H9 (cell line): ENCODE results near the gene PHACTR1. TPM values are rescaled to one million over a fixed set of nuclear protein-coding genes. Genes with fewer than 3 reads are reported as not detected.

Source experiments
- DNase-seq: peaks from one replicate; pipeline ENCODE4 v3.0.0-alpha.2; 2017
- H2AFZ ChIP-seq: one replicate; pipeline ENCODE4 v1.6.1; 2013; ENCODE audit warnings: mild to moderate bottlenecking, low read length, control low read depth, moderate library complexity
- H2AK5ac ChIP-seq: 2 replicates; pipeline ENCODE4 v1.6.1; 2013; ENCODE audit warnings: low read length, control low read depth, mixed read lengths; ENCODE audit not compliant: insufficient read length
- H2BK120ac ChIP-seq: one replicate; pipeline ENCODE4 v1.6.1; 2013; ENCODE audit warnings: low read depth, mild to moderate bottlenecking, low read length, control low read depth, inconsistent platforms; ENCODE audit not compliant: poor library complexity, severe bottlenecking
- H2BK12ac ChIP-seq: 2 replicates; pipeline ENCODE4 v1.6.1; 2013; ENCODE audit warnings: low read length, control low read depth, mixed read lengths, low read depth; ENCODE audit not compliant: insufficient read length
- H2BK15ac ChIP-seq: 2 replicates; pipeline ENCODE4 v1.6.1; 2013; ENCODE audit warnings: low read depth, low read length, control low read depth
- H2BK20ac ChIP-seq: one replicate; pipeline ENCODE4 v1.6.1; 2013; ENCODE audit warnings: low read depth, mild to moderate bottlenecking, low read length, control low read depth, inconsistent platforms; ENCODE audit not compliant: poor library complexity, severe bottlenecking
- H2BK5ac ChIP-seq: 2 replicates; pipeline ENCODE4 v1.6.1; 2013; ENCODE audit warnings: low read length, control low read depth, mixed read lengths; ENCODE audit not compliant: insufficient read length
- H3K14ac ChIP-seq: 2 replicates; pipeline ENCODE4 v1.6.1; 2013; ENCODE audit warnings: low read length, control low read depth; ENCODE audit not compliant: insufficient read depth
- H3K18ac ChIP-seq: 2 replicates; pipeline ENCODE4 v1.6.1; 2013; ENCODE audit warnings: low read depth, mild to moderate bottlenecking, mixed read lengths, low read length, control low read depth; ENCODE audit not compliant: insufficient read length
- H3K23ac ChIP-seq: 2 replicates; pipeline ENCODE4 v1.6.1; 2013; ENCODE audit warnings: low read length, control low read depth, mixed read lengths, low read depth; ENCODE audit not compliant: insufficient read length
- H3K23me2 ChIP-seq: 2 replicates; pipeline ENCODE4 v1.6.1; 2013; ENCODE audit warnings: low read depth, mild to moderate bottlenecking, mixed read lengths, low read length, control low read depth; ENCODE audit not compliant: insufficient read length, poor library complexity, severe bottlenecking
- H3K27ac ChIP-seq: 2 replicates; pipeline ENCODE4 v1.5.1; 2013; ENCODE audit warnings: low read length, control low read depth, mixed read lengths, low read depth; ENCODE audit not compliant: insufficient read length
- H3K27me3 ChIP-seq: 2 replicates; pipeline ENCODE4 v1.6.1; 2013; ENCODE audit warnings: low read length, control low read depth, inconsistent platforms; ENCODE audit not compliant: insufficient read depth
- H3K4ac ChIP-seq: 2 replicates; pipeline ENCODE4 v1.6.1; 2013; ENCODE audit warnings: low read depth, mild to moderate bottlenecking, control low read depth, inconsistent platforms, low read length, moderate library complexity
- H3K4me1 ChIP-seq: 2 replicates; pipeline ENCODE4 v1.6.1; 2013; ENCODE audit warnings: low read length, control low read depth, inconsistent platforms; ENCODE audit not compliant: insufficient read depth
- H3K4me2 ChIP-seq: 2 replicates; pipeline ENCODE4 v1.6.1; 2013; ENCODE audit warnings: low read length, control low read depth, mixed read lengths; ENCODE audit not compliant: insufficient read length, insufficient read depth
- H3K56ac ChIP-seq: 2 replicates; pipeline ENCODE4 v1.6.1; 2013; ENCODE audit warnings: low read depth, mild to moderate bottlenecking, mixed read lengths, low read length, control low read depth; ENCODE audit not compliant: insufficient read length
- H3K79me1 ChIP-seq: 2 replicates; pipeline ENCODE4 v1.6.1; 2013; ENCODE audit warnings: low read depth, mild to moderate bottlenecking, moderate library complexity, low read length, control low read depth, inconsistent platforms; ENCODE audit not compliant: insufficient read depth, poor library complexity, severe bottlenecking
- H3K79me2 ChIP-seq: 2 replicates; pipeline ENCODE4 v1.6.1; 2013; ENCODE audit warnings: low read length, control low read depth, inconsistent platforms; ENCODE audit not compliant: insufficient read depth
- H3K9ac ChIP-seq: 2 replicates; pipeline ENCODE4 v1.6.1; 2013; ENCODE audit warnings: low read length, control low read depth, mixed read lengths; ENCODE audit not compliant: insufficient read length; ENCODE audit errors: extremely low read depth
- H3K9me3 ChIP-seq: one replicate; pipeline ENCODE4 v1.6.1; 2013; ENCODE audit warnings: low read depth, low read length, inconsistent platforms; ENCODE audit not compliant: control insufficient read depth
- H3T11ph ChIP-seq: one replicate; pipeline ENCODE4 v1.6.1; 2013; ENCODE audit warnings: mild to moderate bottlenecking, low read length, control low read depth, inconsistent platforms
- H4K20me1 ChIP-seq: one replicate; pipeline ENCODE4 v1.6.1; 2013; ENCODE audit not compliant: control insufficient read depth, insufficient read length, insufficient read depth
- H4K5ac ChIP-seq: 2 replicates; pipeline ENCODE4 v1.6.1; 2013; ENCODE audit warnings: low read depth, mild to moderate bottlenecking, mixed read lengths, low read length, control low read depth; ENCODE audit not compliant: insufficient read length
- H4K8ac ChIP-seq: replicated peaks from 2 replicates; pipeline ENCODE4 v1.6.1; 2013; ENCODE audit warnings: low read length, control low read depth, mixed read lengths, low read depth; ENCODE audit not compliant: insufficient read length
- H4K91ac ChIP-seq: 2 replicates; pipeline ENCODE4 v1.6.1; 2013; ENCODE audit warnings: low read depth, mild to moderate bottlenecking, moderate library complexity, mixed read lengths, low read length, control low read depth; ENCODE audit not compliant: insufficient read length
- H3K27ac Mint-ChIP-seq, 3 experiments: 2 replicates in 2 of 3; 3 replicates in 1 of 3; pipeline ENCODE4 v1.8.0; 2020 to 2021; ENCODE audit warnings: mixed read lengths in 3 of 3, mild to moderate bottlenecking in 1 of 3, moderate library complexity in 1 of 3
- H3K27me3 Mint-ChIP-seq: 2 replicates; pipeline ENCODE4 v1.8.0; 2021; ENCODE audit warnings: low read depth, mild to moderate bottlenecking, moderate library complexity, mixed read lengths
- H3K36me3 Mint-ChIP-seq, 3 experiments: 2 replicates in 2 of 3; 3 replicates in 1 of 3; pipeline ENCODE4 v1.8.0; 2020 to 2021; ENCODE audit warnings: low read depth in 3 of 3, mixed read lengths in 3 of 3; ENCODE audit not compliant: insufficient read depth in 1 of 3
- H3K4me1 Mint-ChIP-seq, 2 experiments: 2 replicates each; pipeline ENCODE4 v1.8.0; 2020; ENCODE audit warnings: mixed read lengths in 2 of 2
- H3K4me3 Mint-ChIP-seq, 2 experiments: 2 replicates in 1 of 2; 3 replicates in 1 of 2; pipeline ENCODE4 v1.8.0; 2020 to 2021; ENCODE audit warnings: mild to moderate bottlenecking in 2 of 2, mixed read lengths in 2 of 2, moderate library complexity in 1 of 2
- H3K9me3 Mint-ChIP-seq, 2 experiments: 2 replicates in 1 of 2; 3 replicates in 1 of 2; pipeline ENCODE4 v1.8.0; 2020; ENCODE audit warnings: mild to moderate bottlenecking in 2 of 2, mixed read lengths in 2 of 2, moderate library complexity in 1 of 2
- whole genome bisulfite sequencing: extraction: QIAGEN DNeasy Blood & Tissue Kit; methylation state at CpG from one replicate; pipeline ENCODE4 v1.1.7; 2013; ENCODE audit warnings: missing lambda C conversion rate, low lambda C conversion rate, mixed read lengths; ENCODE audit not compliant: insufficient read length; ENCODE audit errors: extremely low coverage; 5-methylcytosine and 5-hydroxymethylcytosine counted together
- total RNA-seq: library from RNA; stranded (reverse); gene quantifications from 2 replicates; pipeline ENCODE4 v1.2.1, GENCODE V29; 2021
- TF ChIP-seq, protein P1 (sequence below): fragments of 200-600 bp; sonication (generic); conservative IDR thresholded peaks from 3 replicates; pipeline ENCODE4 v1.8.0; 2021; ENCODE audit warnings: antibody characterized with exemption, mild to moderate bottlenecking

The PHACTR1 gene
- total RNA-seq, 1 experiment from 2014 or later: 15.9 TPM

- Histone ChIP-seq H4K8ac (no peak overlapping the region), H3K18ac (no peak overlapping the region), H4K91ac (no peak overlapping the region), H4K20me1 (no peaks in the 10 kb centered on the region), H2BK120ac (no peak overlapping the region), H2BK5ac (no peak overlapping the region), H2BK20ac (no peak overlapping the region), H3K23me2 (no peaks in the 10 kb centered on the region), H3K9me3 (no peaks in the 10 kb centered on the region), H3T11ph (no peak overlapping the region), H2BK12ac (no peak overlapping the region), H3K4me2 (no peak overlapping the region), H3K27me3 (no peaks in the 10 kb centered on the region), H3K23ac (no peak overlapping the region), H4K5ac (no peak overlapping the region), H2AK5ac (no peak overlapping the region), H2BK15ac (no peak overlapping the region), H3K79me1 (no peaks in the 10 kb centered on the region), H3K4me1 (no peaks in the 10 kb centered on the region), H3K9ac (no peak overlapping the region), H3K79me2 (no peaks in the 10 kb centered on the region), H2AFZ (no peak overlapping the region), H3K56ac (no peak overlapping the region), H3K4ac (no peak overlapping the region), H3K27ac (no peak overlapping the region), H3K14ac (no peak overlapping the region)
- 0 out of 2 replicates have a peak, but pooled peaks cover 1% of the 10 kb centered on the region for H3K27me3 Mint-ChIP-seq
- no CpG with 5 or more reads among the region's 5 CpGs for WGBS
- no peak for DNase-seq
- no peak overlapping the region for H3K27ac Mint-ChIP-seq
- peaks cover 28 to 32% of the 10 kb centered on the region in 2 experiments for H3K4me1 Mint-ChIP-seq
- H3K4me3 Mint-ChIP-seq: no peak overlapping the region
- TF ChIP-seq, protein P1, sequence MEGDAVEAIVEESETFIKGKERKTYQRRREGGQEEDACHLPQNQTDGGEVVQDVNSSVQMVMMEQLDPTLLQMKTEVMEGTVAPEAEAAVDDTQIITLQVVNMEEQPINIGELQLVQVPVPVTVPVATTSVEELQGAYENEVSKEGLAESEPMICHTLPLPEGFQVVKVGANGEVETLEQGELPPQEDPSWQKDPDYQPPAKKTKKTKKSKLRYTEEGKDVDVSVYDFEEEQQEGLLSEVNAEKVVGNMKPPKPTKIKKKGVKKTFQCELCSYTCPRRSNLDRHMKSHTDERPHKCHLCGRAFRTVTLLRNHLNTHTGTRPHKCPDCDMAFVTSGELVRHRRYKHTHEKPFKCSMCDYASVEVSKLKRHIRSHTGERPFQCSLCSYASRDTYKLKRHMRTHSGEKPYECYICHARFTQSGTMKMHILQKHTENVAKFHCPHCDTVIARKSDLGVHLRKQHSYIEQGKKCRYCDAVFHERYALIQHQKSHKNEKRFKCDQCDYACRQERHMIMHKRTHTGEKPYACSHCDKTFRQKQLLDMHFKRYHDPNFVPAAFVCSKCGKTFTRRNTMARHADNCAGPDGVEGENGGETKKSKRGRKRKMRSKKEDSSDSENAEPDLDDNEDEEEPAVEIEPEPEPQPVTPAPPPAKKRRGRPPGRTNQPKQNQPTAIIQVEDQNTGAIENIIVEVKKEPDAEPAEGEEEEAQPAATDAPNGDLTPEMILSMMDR: no peak
- H3K36me3 Mint-ChIP-seq: no peaks in the 10 kb centered on the region
- no peaks in the 10 kb centered on the region for H3K9me3 Mint-ChIP-seq
Observed at GRCh38 chr6:12916006-12916405, 199.4 kb downstream of the PHACTR1 start.
